SK-N-SH (cell line): Measurements from ENCODE around the gene TRPM2. TPM values are rescaled to one million over a fixed set of nuclear protein-coding genes. Genes with fewer than 3 reads are reported as not detected.

ENCODE experiments used
- CTCF ChIA-PET: fragments of 300-600, 350-600 bp; formaldehyde crosslinking; extraction: SDS; loops from one replicate; lab custom pipeline; 2021; lab: Yijun Ruan, JAX
- POLR2A ChIA-PET: fragments of 350-600 bp; sonication (Branson Sonifier 250); formaldehyde crosslinking; extraction: SDS; loops from one replicate; lab custom pipeline; 2020; ENCODE audit warnings: antibody characterized with exemption, inconsistent platforms; lab: Yijun Ruan, JAX
- DNase-seq: peaks from one replicate; pipeline ENCODE4 v3.0.0; 2012
- H2AFZ ChIP-seq: fragments of 200-600 bp; sonication (generic); 2 replicates; pipeline ENCODE4 v1.8.1; 2016; ENCODE audit warnings: antibody characterized with exemption, mild to moderate bottlenecking, low read depth
- H3F3A ChIP-seq: fragments of 200-600 bp; sonication (generic); replicated peaks from 2 replicates; pipeline ENCODE3; 2016; ENCODE audit warnings: antibody characterized with exemption, mild to moderate bottlenecking; ENCODE audit not compliant: insufficient read depth
- H3K27ac ChIP-seq, 2 experiments: fragments of 200-500 bp in 1 of 2; fragments of 200-600 bp in 1 of 2; sonication (Bioruptor generic) in 1 of 2; sonication (generic), shearing (Covaris generic) in 1 of 2; 2 replicates each; pipeline versions ENCODE4 v1.5.1 to v1.6.1; 2014 to 2016; ENCODE audit warnings: low read depth in 2 of 2, inconsistent platforms in 1 of 2, low read length in 1 of 2, mild to moderate bottlenecking in 1 of 2, mixed read lengths in 1 of 2
- H3K27me3 ChIP-seq: fragments of 200-600 bp; sonication (generic), shearing (Covaris generic); 2 replicates; pipeline ENCODE4 v1.6.1; 2016; ENCODE audit warnings: mixed run types; ENCODE audit not compliant: insufficient read depth
- H3K36me3 ChIP-seq, 2 experiments: fragments of 200-500 bp in 1 of 2; fragments of 200-600 bp in 1 of 2; sonication (Bioruptor generic) in 1 of 2; sonication (generic) in 1 of 2; replicated peaks in 1 of 2; 2 replicates each; pipeline versions ENCODE3 to v1.5.1; 2014 to 2016; ENCODE audit warnings: low read length in 1 of 2, mild to moderate bottlenecking in 1 of 2; ENCODE audit not compliant: insufficient read depth in 2 of 2, control insufficient read depth in 1 of 2
- H3K4me1 ChIP-seq, 2 experiments: fragments of 200-500 bp in 1 of 2; fragments of 200-600 bp in 1 of 2; sonication (Bioruptor generic) in 1 of 2; sonication (generic), shearing (Covaris generic) in 1 of 2; 2 replicates each; pipeline versions ENCODE4 v1.5.1 to v1.6.1; 2014 to 2016; ENCODE audit warnings: low read depth in 1 of 2, low read length in 1 of 2, mixed run types in 1 of 2; ENCODE audit not compliant: insufficient read depth in 2 of 2, control insufficient read depth in 1 of 2
- H3K4me2 ChIP-seq: fragments of 200-600 bp; sonication (generic), shearing (Covaris generic); 2 replicates; pipeline ENCODE4 v1.6.1; 2017; ENCODE audit warnings: mixed run types
- H3K4me3 ChIP-seq, 2 experiments: fragments of 200-500 bp in 1 of 2; fragments of 200-600 bp in 1 of 2; sonication (Bioruptor generic) in 1 of 2; sonication (generic), shearing (Covaris generic) in 1 of 2; 2 replicates each; pipeline versions ENCODE4 v1.5.1 to v1.8.1; 2014 to 2016; ENCODE audit warnings: low read depth in 2 of 2, inconsistent platforms in 1 of 2, low read length in 1 of 2, mild to moderate bottlenecking in 1 of 2, mixed read lengths in 1 of 2, moderate library complexity in 1 of 2
- H3K79me2 ChIP-seq: fragments of 200-600 bp; sonication (generic); 2 replicates; pipeline ENCODE4 v1.8.1; 2017; ENCODE audit warnings: mild to moderate bottlenecking; ENCODE audit not compliant: insufficient read depth
- H3K9ac ChIP-seq: fragments of 200-600 bp; sonication (generic); 2 replicates; pipeline ENCODE4 v1.6.1; 2017; ENCODE audit warnings: mixed run types
- H3K9me2 ChIP-seq: fragments of 200-600 bp; sonication (generic); 2 replicates; pipeline ENCODE4 v1.6.1; 2017; ENCODE audit warnings: mixed run types
- H3K9me3 ChIP-seq: fragments of 200-600 bp; sonication (generic); 2 replicates; pipeline ENCODE4 v1.6.1; 2017; ENCODE audit warnings: mixed run types, mild to moderate bottlenecking, moderate library complexity
- H4K20me1 ChIP-seq: fragments of 200-600 bp; sonication (generic); 2 replicates; pipeline ENCODE4 v1.6.1; 2017; ENCODE audit warnings: mild to moderate bottlenecking, mixed run types; ENCODE audit not compliant: insufficient read depth
- CHD2 ChIP-seq: fragments of 150-350 bp; IDR thresholded peaks from 2 replicates; pipeline ENCODE4 v1.6.1; 2018; ENCODE audit warnings: low read length; ENCODE audit not compliant: partially characterized antibody
- ELF1 ChIP-seq: IDR thresholded peaks from 2 replicates; pipeline ENCODE4 v1.4.0; 2012
- EP300 ChIP-seq, 2 experiments: IDR thresholded peaks; 2 replicates each; pipeline versions ENCODE4 v1.4.0 to v1.6.1; 2012; ENCODE audit warnings: borderline replicate concordance in 1 of 2, low read depth in 1 of 2, low read length in 1 of 2
- EZH2phosphoT487 ChIP-seq: fragments of 200-600 bp; sonication (generic); IDR thresholded peaks from 2 replicates; pipeline ENCODE4 v1.6.1; 2017; ENCODE audit warnings: low read depth, mixed run types, mild to moderate bottlenecking, antibody characterized with exemption, moderate library complexity, borderline replicate concordance
- FOSL2 ChIP-seq: IDR thresholded peaks from 2 replicates; pipeline ENCODE4 v1.4.0; 2012; ENCODE audit warnings: low read depth, mild to moderate bottlenecking, moderate library complexity, borderline replicate concordance
- FOXM1 ChIP-seq: IDR thresholded peaks from 2 replicates; pipeline ENCODE4 v1.4.0; 2012; ENCODE audit warnings: low read depth, mild to moderate bottlenecking
- GATA2 ChIP-seq: sonication (generic); formaldehyde crosslinking; IDR thresholded peaks from 2 replicates; pipeline ENCODE4 v1.5.0; 2020; ENCODE audit warnings: mild to moderate bottlenecking, missing genetic modification reagents
- JUND ChIP-seq: IDR thresholded peaks from 2 replicates; pipeline ENCODE4 v1.4.0; 2012
- MEF2A ChIP-seq: IDR thresholded peaks from 2 replicates; pipeline ENCODE4 v1.4.0; 2012; ENCODE audit warnings: low read depth, borderline replicate concordance
- MXI1 ChIP-seq: IDR thresholded peaks from 2 replicates; pipeline ENCODE4 v1.6.1; 2012; ENCODE audit warnings: mild to moderate bottlenecking, low read depth, low read length, improper control_type of control experiment
- NFIC ChIP-seq: IDR thresholded peaks from 2 replicates; pipeline ENCODE4 v1.4.0; 2012; ENCODE audit warnings: borderline replicate concordance
- RCOR1 ChIP-seq: fragments of 150-350 bp; IDR thresholded peaks from 2 replicates; pipeline ENCODE4 v1.6.1; 2017; ENCODE audit warnings: antibody characterized with exemption, low read length
- SIN3A ChIP-seq: IDR thresholded peaks from 2 replicates; pipeline ENCODE4 v1.6.1; 2012; ENCODE audit warnings: low read depth, mild to moderate bottlenecking, low read length, moderate library complexity, borderline replicate concordance
- TEAD4 ChIP-seq: IDR thresholded peaks from 2 replicates; pipeline ENCODE4 v1.4.0; 2012; ENCODE audit warnings: mild to moderate bottlenecking, borderline replicate concordance; ENCODE audit not compliant: insufficient read depth
- YY1 ChIP-seq: IDR thresholded peaks from 2 replicates; pipeline ENCODE4 v1.4.0; 2012; ENCODE audit warnings: low read depth, mild to moderate bottlenecking
- WGBS: methylation state at CpG from one replicate; pipeline ENCODE4 v1.1.6; 2017; ENCODE audit warnings: low lambda C conversion rate; 5-methylcytosine and 5-hydroxymethylcytosine counted together
- polyA plus RNA-seq, 3 experiments: library from polyadenylated mRNA; depleted of rRNA; stranded (reverse); fragments of >200 nt; gene quantifications; 2 replicates each; pipeline ENCODE4 v1.2.3, GENCODE V29; 2012
- TF ChIP-seq, protein P1 (sequence below): IDR thresholded peaks from 2 replicates; pipeline ENCODE4 v1.4.0; 2012; ENCODE audit warnings: low read depth, borderline replicate concordance
- TF ChIP-seq, protein P2 (sequence below): IDR thresholded peaks from 2 replicates; pipeline ENCODE4 v1.4.0; 2012; ENCODE audit warnings: low read depth
- TF ChIP-seq, protein P3 (sequence below): IDR thresholded peaks from 2 replicates; pipeline ENCODE4 v1.4.0; 2012; ENCODE audit warnings: low read depth, borderline replicate concordance

The TRPM2 gene
- polyA plus RNA-seq, 1 of the 3 experiments (the other 2 are of a cell fraction) = not detected

DNA sequence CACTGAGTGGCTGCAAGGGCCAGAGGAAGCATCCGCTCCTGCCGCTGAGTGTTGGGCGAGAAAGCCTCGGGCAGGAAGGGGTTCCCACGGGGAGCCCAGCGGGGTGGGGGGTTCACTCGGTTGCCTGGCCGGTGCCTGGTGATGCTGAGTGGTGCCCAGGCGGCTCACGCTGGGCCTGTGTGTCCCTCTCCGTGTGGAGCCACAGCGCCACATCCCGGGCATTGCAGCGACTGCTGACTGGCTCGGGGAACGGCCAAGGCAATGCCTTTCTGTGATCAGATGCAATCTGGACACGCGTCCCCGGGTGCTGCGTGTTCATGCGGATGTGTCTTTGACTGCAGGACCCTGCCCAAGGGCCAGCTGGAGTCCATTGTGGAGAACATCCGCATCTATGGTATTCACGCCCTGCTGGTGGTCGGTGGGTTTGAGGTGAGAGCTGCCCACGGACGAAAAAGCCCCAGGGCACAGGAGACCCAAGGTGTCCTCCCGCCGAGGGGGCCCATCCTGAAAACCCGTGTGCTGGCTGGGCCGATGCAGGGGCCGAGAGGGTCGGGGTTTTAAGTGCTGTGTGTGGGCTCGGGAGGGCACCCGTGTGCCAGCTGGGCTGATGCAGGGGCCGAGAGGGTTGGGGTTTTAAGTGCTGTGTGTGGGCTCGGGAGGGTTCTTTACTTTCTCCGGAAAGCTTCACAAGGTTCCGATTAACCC lies 30.6 kb upstream of the TRPM2 start (continued):
- TF ChIP-seq EP300 (IDR thresholded peaks at IDR 0.05; ENCODE audit: borderline replicate concordance in 1 of 2, low read depth in 1 of 2, low read length in 1 of 2) = no peak
- TF ChIP-seq RCOR1 = no peak
- TF ChIP-seq FOXM1 = no peak
- no peak for TF ChIP-seq MEF2A
- TF ChIP-seq, protein P1, sequence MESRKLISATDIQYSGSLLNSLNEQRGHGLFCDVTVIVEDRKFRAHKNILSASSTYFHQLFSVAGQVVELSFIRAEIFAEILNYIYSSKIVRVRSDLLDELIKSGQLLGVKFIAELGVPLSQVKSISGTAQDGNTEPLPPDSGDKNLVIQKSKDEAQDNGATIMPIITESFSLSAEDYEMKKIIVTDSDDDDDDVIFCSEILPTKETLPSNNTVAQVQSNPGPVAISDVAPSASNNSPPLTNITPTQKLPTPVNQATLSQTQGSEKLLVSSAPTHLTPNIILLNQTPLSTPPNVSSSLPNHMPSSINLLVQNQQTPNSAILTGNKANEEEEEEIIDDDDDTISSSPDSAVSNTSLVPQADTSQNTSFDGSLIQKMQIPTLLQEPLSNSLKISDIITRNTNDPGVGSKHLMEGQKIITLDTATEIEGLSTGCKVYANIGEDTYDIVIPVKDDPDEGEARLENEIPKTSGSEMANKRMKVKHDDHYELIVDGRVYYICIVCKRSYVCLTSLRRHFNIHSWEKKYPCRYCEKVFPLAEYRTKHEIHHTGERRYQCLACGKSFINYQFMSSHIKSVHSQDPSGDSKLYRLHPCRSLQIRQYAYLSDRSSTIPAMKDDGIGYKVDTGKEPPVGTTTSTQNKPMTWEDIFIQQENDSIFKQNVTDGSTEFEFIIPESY = no peak
- TF ChIP-seq EZH2phosphoT487 = no peak
- TF ChIP-seq, protein P2, sequence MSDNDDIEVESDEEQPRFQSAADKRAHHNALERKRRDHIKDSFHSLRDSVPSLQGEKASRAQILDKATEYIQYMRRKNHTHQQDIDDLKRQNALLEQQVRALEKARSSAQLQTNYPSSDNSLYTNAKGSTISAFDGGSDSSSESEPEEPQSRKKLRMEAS = no peak

DNA sequence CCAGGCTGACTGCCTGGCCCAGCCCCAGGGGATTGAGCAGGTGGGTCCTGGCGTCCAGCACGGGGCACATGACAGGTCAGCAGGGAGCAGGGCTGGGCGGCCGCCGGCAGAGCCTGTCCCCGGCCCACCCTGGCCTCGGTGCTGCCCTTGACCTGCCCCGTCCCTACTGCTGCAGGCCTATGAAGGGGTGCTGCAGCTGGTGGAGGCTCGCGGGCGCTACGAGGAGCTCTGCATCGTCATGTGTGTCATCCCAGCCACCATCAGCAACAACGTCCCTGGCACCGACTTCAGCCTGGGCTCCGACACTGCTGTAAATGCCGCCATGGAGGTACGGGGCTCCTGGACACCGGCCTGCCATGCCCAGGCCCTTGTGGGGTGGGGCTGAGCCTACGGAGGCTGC lies 29.8 kb upstream of the TRPM2 start:
- Histone ChIP-seq H3K4me1 (peaks cover 0 to 2% of the 10 kb centered on the region in 2 experiments; a peak in 1 of 4 replicates), H3K9me3 (no peaks in the 10 kb centered on the region), H2AFZ (no peak overlapping the region), H3K4me3 (no peak overlapping the region), H3F3A (no peaks in the 10 kb centered on the region), H3K4me2 (no peak overlapping the region), H3K9ac (no peak overlapping the region), H3K27ac (no peak overlapping the region), H3K79me2 (no peaks in the 10 kb centered on the region), H3K36me3 (peaks cover 0 to 52% of the 10 kb centered on the region in 2 experiments), H3K27me3 (no peaks in the 10 kb centered on the region), H4K20me1 (no peaks in the 10 kb centered on the region), H3K9me2 (no peaks in the 10 kb centered on the region)
- POLR2A ChIA-PET = interaction anchor here (0.5 kb wide), 1 partner anchor 15 kb away, joined by 3 read pairs; no protein-coding TSS in a partner anchor
- TF ChIP-seq SIN3A (no peak), JUND (no peak), ELF1 (no peak), NFIC (no peak), FOSL2 (no peak), CHD2 (no peak), YY1 (no peak), MXI1 (no peak), TEAD4 (no peak), GATA2 (CRISPR knock-in tag) (no peak)
- TF ChIP-seq, protein P3, sequence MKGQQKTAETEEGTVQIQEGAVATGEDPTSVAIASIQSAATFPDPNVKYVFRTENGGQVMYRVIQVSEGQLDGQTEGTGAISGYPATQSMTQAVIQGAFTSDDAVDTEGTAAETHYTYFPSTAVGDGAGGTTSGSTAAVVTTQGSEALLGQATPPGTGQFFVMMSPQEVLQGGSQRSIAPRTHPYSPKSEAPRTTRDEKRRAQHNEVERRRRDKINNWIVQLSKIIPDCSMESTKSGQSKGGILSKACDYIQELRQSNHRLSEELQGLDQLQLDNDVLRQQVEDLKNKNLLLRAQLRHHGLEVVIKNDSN = no peak
- CTCF ChIA-PET = interaction anchor here (1.1 kb wide), 1 partner anchor 13 kb away, joined by 3 read pairs; no protein-coding TSS in a partner anchor
- no peak for DNase-seq
- WGBS = no CpG with 5 or more reads among the region's 20 CpGs
